Esophagus muscularis mucosa (tissue), 3 donors: ENCODE measurements around the gene PRKCQ.

Experiments
- CTCF ChIP-seq, 3 experiments: fragments of 200-600 bp in 2 of 3; fragments of 450-650 bp in 1 of 3; sonication (generic) in 2 of 3; IDR thresholded peaks; one replicate each; pipeline ENCODE4 v1.5.1; 2017 to 2019; ENCODE audit warnings: antibody characterized with exemption in 3 of 3, mild to moderate bottlenecking in 2 of 3, moderate library complexity in 1 of 3
- POLR2A ChIP-seq: fragments of 450-650 bp; IDR thresholded peaks from one replicate; pipeline ENCODE4 v1.6.1; 2017; ENCODE audit warnings: antibody characterized with exemption, moderate library complexity, mild to moderate bottlenecking, low read depth
- POLR2AphosphoS5 ChIP-seq, 2 donors: sonication (generic); formaldehyde crosslinking; IDR thresholded peaks; one replicate each; pipeline ENCODE4 v1.6.1; 2017; ENCODE audit warnings: antibody characterized with exemption in 2 of 2

DNA sequence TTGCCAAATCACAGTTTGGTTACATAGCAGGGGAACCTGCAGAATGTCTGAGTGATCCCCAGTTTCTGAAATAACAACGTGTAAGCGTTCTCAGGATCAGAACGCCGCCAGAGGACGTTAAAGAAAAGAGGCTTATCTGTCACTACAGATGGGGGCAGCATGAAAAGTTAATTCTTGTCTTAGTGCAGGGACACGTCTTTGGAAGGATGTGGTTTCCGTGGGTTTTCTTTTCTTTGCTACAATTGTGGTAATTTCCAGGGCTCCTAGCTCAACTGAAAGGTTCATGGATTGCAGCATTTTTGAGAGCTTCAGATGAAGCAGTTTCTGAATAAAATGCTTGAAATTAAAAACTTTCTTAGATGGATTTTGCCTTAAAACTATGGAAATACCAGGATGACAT is 106.6 kb downstream of the PRKCQ start:
- TF ChIP-seq POLR2A = no peak
- TF ChIP-seq POLR2AphosphoS5 (IDR thresholded peaks at IDR 0.05) = no peak
- TF ChIP-seq CTCF (IDR thresholded peaks at IDR 0.05) = no peak
